ENCODE data around the gene DLEC1. TPM values are rescaled to one million over a fixed set of nuclear protein-coding genes. Genes with fewer than 3 reads are reported as not detected.
"Not testable (repeated sequence)": the region's sequence is repeated elsewhere in the genome, so short reads cannot be mapped to it uniquely, and the experiment has no call there.

DLEC1 gene
- polyA plus RNA-seq, 3 donors = 0.22 to 0.71 (median 0.34) TPM

- H3K27ac ChIP-seq (ENCODE audit: low read depth, low read length) = no peak overlapping the region
- 62 to 70% (median 65%) methylated on average over 2 of the region's 2 CpGs for WGBS, 3 donors
Measured at GRCh38 chr3:38154625-38155255, 115.7 kb downstream of the DLEC1 start.

GRCh38 chr3:38155825-38156224 lies 116.8 kb downstream of the DLEC1 start:
- WGBS, 3 donors = 78 to 95% (median 91%) methylated on average over 2 of the region's 2 CpGs
- H3K27ac ChIP-seq (ENCODE audit: low read depth, low read length) = no peak overlapping the region

DNA sequence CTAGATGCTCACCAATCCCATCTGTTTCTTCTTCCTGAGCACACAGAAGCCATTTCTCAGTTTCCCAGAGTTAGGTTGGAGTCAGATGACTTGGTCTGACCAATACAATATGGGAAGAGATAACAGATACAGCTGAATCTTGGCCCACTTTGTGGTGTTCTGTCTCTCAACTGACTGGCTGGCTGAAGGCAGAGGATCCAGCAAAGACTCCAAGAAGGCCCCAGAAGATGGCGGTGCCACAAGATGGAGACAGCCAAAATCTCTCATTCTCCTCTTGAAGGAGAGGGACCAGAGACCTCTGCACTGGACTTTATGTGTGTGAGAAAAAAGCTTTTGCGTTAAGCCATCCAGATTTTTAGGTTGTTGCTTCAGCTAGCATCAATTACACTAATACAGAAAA lies 118.1 kb downstream of the DLEC1 start:
- H3K27ac ChIP-seq (ENCODE audit: low read depth, low read length) = no peak overlapping the region
- WGBS, 3 donors = 95 to 100% (median 98%) methylated on average over 2 of the region's 2 CpGs

- H3K27ac ChIP-seq (ENCODE audit: low read depth, low read length) = no peak overlapping the region
- WGBS, 3 donors = 73 to 81% (median 76%) methylated on average over 3 of the region's 3 CpGs
Measured at GRCh38 chr3:38157595-38157994, 118.6 kb downstream of the DLEC1 start.

DNA sequence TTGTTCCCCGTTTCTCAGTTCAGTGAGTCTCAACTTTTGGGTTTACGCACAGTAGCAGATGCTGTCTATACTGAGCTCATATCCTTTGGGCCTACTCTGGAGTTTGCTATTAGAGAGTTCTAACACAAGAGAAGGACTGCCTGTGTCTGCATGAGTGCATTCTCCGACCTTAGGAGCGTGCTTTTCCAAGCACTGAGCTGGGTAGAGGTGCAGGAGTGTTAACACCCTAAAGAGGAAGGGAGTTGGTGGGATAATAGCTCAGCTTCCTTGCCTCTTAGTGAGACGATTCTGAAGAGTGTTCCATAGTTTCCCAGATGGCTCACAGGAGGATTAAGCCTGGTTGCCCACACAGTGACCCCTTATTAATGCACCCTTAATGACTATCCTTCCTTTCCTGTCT lies 119.5 kb downstream of the DLEC1 start:
- 79 to 86% (median 80%) methylated on average over 5 of the region's 5 CpGs for WGBS, 3 donors
- no peak overlapping the region for H3K27ac ChIP-seq (ENCODE audit: low read depth, low read length)

DNA sequence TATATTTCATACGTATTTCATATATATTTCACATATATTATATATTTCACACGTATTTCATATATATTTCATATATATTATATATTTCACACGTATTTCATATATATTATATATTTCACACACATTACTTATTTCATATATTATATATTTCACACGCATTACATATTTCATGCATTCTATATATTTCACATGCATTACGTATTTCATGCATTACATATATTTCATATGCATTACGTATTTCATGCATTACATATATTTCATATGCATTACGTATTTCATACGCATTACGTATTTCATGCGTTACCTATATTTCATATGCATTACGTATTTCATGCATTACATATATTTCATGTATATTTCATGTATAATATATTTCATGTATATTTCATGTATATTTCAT lies 121.7 kb downstream of the DLEC1 start:
- 91 to 95% (median 94%) methylated on average over 11 of the region's 11 CpGs for WGBS, 3 donors
- H3K27ac ChIP-seq (ENCODE audit: low read depth, low read length) = not testable (repeated sequence)

GRCh38 chr3:38163117-38163840 lies 124.3 kb downstream of the DLEC1 start:
- H3K27ac ChIP-seq (ENCODE audit: low read depth, low read length) = no peak overlapping the region
- 88 to 95% (median 92%) methylated on average over 12 of the region's 12 CpGs for WGBS, 3 donors

DNA sequence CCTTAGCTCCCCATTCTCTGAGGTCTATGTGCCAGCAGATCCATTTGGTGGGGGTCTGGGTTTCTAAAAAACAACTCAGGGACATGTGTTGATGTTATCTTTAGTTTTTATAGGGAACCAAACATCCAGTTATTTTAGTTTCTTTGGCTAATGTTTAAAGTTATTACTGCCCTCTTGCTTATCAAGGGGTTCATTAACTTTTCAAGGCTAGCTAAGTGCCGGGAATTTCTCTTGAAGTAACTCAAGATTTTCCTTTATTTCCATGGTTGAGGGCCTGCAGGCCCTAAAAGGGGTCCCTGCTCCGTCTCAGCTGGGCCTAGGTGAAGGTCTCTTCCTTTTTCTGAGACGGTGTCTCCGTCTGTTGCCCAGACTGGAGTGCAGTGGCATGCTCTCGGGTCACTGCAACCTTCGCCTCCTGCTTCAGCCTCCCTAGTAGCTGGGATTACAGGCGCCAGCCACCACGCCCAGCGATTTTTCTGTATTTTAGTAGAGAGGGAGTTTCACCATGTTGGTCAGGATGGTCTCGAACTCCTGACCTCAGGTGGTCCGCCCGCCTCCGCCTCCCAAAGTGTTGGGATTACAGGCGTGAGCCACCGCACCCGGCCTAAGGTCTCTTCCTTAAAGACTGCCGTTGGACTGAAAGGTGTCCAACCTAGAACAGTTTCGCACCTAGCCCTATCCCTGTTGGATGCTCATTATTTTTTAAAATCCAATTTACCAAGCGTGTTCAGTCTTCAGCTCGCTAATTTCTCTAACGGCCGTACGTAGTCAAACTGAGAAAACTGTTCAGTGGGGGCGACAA lies 125.0 kb downstream of the DLEC1 start:
- WGBS, 3 donors = 64 to 74% (median 66%) methylated on average over 24 of the region's 24 CpGs

GRCh38 chr3:38164643-38164951 lies 125.6 kb downstream of the DLEC1 start:
- 1 to 3% (median 1%) methylated on average over 17 of the region's 17 CpGs for WGBS, 3 donors
- H3K27ac ChIP-seq (ENCODE audit: low read depth, low read length) = peak overlapping the region; percentile 95

More for the DNA sequence above, 125.0 kb downstream of the DLEC1 start:
- H3K27ac ChIP-seq (ENCODE audit: low read depth, low read length) = peak overlapping the region; percentile 95

- 0% methylated on average over 49 to 57 of the region's 57 CpGs for WGBS, 3 donors
- H3K27ac ChIP-seq (ENCODE audit: low read depth, low read length) = peak within 1 kb of the TSS; percentile 95
Measured at GRCh38 chr3:38164952-38165721, 126.1 kb downstream of the DLEC1 start, which contains the start of gene OXSR1. Gene OXSR1, plus strand, starts transcription at chr3:38165537. Its CDS starts 340 bp downstream, at chr3:38165877.

GRCh38 chr3:38165722-38166387 lies 126.8 kb downstream of the DLEC1 start:
- WGBS, 3 donors = 1% methylated on average over 62 of the region's 62 CpGs
- H3K27ac ChIP-seq (ENCODE audit: low read depth, low read length) = peak overlapping the region; percentile 34

DNA sequence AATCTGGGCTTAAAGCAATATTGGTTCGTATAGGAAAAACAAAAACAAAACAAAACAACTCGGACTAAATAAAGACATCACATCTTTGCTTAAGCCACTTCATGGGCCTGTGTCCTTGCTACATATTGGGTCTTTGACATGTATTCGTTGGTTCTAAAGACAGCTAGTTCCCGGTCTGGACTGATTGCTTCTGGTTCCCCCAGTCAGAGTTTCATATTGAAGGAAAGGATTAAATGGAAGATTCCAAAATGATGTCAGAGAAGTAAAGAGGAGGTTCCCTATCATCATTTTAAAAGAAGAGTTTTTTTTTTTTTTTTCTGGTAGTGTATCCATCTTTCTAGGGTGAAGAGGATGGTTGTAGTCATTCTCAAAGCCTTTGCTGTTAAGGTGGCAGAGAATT lies 128.6 kb downstream of the DLEC1 start:
- WGBS, 3 donors = 87 to 91% (median 89%) methylated on average over 4 of the region's 4 CpGs
- H3K27ac ChIP-seq (ENCODE audit: low read depth, low read length) = no peak overlapping the region

- no peak overlapping the region for H3K27ac ChIP-seq (ENCODE audit: low read depth, low read length)
- 92 to 96% (median 95%) methylated on average over 4 of the region's 4 CpGs for WGBS, 3 donors
Measured at GRCh38 chr3:38168151-38169026, 129.4 kb downstream of the DLEC1 start.

GRCh38 chr3:38169027-38169317 lies 130.0 kb downstream of the DLEC1 start:
- H3K27ac ChIP-seq (ENCODE audit: low read depth, low read length) = no peak overlapping the region
- WGBS, 3 donors = 75 to 89% (median 76%) methylated on average over 1 of the region's 1 CpG

- H3K27ac ChIP-seq (ENCODE audit: low read depth, low read length) = no peak overlapping the region
- WGBS, 3 donors = 85 to 94% (median 86%) methylated on average over 4 of the region's 4 CpGs
Measured at GRCh38 chr3:38170722-38171121, 131.7 kb downstream of the DLEC1 start.

DNA sequence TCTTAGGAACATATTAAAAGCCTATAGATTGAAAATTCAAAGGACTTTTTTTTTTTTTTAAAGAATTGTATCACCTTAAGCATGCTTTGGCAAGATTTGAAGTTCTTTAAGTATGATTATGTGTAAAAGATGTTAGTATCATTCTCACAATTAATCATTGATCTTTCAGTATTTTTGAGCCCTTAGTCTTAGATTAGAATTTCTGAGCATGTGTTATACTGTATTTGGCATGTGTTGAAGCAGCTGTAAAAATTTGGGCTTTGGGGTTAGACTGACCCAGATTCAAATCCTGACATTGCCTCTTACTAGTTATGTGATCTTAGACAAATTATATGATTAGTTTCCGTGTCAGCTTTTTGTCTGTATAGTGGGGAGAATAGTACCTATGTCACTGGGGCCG lies 132.6 kb downstream of the DLEC1 start:
- no peak overlapping the region for H3K27ac ChIP-seq (ENCODE audit: low read depth, low read length)
- WGBS, 3 donors = 80 to 91% (median 80%) methylated on average over 2 of the region's 2 CpGs
